ENCODE results near the gene ROBO1.

- TF ChIP-seq EZH2 (IDR thresholded peaks at IDR 0.05; ENCODE audit: borderline replicate concordance, low read depth, low read length, poor library complexity, severe bottlenecking) = no peak
- TF ChIP-seq CTCF (conservative IDR thresholded peaks at IDR 0.05; ENCODE audit: low read depth, low read length) = no peak
Measured at GRCh38 chr3:78717041-78717440, 1050.8 kb downstream of the ROBO1 start.

All from A673 (cell line).